GM19193 (cell line): ENCODE results near the gene ADRB2.

Experiments used
- POLR2A ChIP-seq: IDR thresholded peaks from 4 replicates; pipeline ENCODE4 v1.6.1; 2011; ENCODE audit not compliant: insufficient read depth, insufficient read length; ENCODE audit errors: extremely low read depth

Gene ADRB2

DNA sequence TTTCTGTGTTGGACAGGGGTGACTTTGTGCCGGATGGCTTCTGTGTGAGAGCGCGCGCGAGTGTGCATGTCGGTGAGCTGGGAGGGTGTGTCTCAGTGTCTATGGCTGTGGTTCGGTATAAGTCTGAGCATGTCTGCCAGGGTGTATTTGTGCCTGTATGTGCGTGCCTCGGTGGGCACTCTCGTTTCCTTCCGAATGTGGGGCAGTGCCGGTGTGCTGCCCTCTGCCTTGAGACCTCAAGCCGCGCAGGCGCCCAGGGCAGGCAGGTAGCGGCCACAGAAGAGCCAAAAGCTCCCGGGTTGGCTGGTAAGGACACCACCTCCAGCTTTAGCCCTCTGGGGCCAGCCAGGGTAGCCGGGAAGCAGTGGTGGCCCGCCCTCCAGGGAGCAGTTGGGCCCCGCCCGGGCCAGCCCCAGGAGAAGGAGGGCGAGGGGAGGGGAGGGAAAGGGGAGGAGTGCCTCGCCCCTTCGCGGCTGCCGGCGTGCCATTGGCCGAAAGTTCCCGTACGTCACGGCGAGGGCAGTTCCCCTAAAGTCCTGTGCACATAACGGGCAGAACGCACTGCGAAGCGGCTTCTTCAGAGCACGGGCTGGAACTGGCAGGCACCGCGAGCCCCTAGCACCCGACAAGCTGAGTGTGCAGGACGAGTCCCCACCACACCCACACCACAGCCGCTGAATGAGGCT, at the start of gene ADRB2:
Gene ADRB2 (plus strand): TSS at position 559 of the 686 bp plus-strand sequence. CDS start 221 bp downstream, outside the sequence.
- peak; percentile 66 for TF ChIP-seq POLR2A

DNA sequence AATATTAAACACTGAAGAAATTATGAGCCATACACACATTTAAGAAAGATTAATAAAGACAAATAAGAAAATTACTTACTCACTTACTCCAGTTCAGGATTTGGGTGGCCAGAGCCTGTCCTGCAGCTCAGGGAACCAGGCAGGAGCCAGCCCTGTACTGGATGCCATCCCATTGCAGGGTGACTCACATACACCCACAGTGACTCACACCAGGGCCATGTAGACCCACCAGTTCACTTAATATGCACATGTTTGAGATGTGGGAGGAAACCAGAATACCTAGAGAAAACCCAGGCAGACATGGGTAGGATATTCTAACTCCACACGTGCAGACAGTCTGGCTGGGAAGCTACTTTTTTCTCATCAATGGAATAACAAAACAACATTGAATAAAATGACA, 49.6 kb upstream of the ADRB2 start:
- TF ChIP-seq POLR2A, result no peak

DNA sequence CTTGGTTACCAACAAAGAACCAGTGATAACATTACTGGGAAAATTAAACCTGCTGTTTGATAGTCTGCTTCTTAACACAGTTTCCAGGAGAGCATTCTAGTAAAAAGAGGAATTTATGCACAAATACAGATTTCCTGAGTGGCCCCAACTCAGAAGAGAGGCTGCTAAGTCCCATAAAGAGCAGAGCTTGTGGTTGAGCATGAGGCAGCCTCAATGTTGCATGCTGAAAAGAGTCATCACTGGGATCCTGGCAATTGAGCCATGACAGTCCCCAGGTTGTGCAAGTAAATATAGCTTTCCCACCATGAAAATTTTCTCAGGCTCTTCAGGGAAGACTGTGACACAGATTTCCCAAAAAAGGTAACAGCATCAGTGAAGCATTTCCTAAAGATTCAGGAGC, 47.5 kb upstream of the ADRB2 start:
- no peak for TF ChIP-seq POLR2A

DNA sequence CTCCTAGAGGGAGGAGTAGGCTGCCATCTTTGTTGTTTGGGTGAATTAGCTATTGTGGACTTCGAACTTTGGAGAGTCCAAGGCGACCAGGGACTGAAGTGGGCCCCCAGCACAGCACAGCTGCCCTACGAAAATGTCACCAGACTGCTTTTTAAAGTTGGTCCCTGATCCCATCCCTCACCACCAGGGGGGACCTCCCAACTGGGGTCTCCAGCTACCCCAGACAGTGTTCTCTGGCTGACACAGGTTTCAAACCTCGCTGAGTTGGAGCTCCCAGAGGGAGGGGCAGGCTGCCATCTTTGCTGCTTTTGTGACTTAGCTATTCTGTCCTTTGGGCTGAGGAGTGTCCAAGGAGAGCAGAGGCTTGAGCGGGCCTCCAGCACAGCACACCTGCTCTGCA, 45.7 kb upstream of the ADRB2 start:
- TF ChIP-seq POLR2A, result no peak

DNA sequence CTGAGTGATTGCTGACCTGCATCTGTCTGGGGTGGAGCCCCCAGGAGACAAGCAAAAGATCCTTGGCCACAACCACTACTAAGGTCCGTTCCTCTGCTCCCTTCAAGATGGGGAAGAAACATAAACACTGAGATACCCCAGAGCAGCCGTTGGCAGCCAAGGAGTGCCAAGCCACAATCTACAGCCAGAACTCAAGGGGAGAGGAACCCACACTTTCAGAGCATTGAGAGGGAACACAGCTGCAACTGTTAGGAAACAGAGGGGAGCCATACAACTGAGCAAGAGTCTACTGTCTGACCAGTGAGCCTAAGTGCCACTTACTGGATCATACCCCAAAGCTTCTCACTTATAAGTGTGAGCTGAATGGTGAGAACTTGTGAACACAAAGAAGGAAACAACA, 44.6 kb upstream of the ADRB2 start:
- no peak for TF ChIP-seq POLR2A

DNA sequence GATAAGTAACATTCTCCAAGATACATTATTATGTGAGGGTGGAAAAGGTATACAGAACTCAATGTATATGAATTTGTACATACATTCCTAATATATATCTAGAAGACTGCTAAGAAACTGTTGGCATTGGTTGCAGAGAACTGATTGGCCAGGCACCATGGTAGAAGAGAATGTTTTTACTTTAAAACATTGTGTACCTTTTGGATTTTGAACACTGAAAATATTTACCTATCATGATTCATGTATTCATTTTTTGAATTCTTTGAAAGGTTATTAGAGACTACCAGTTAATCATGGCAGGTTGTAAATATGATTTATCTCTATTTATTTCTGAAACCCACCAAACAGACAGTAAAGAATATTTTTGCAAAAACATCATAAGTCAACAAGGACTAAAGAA, 41.2 kb upstream of the ADRB2 start:
- no peak for TF ChIP-seq POLR2A

DNA sequence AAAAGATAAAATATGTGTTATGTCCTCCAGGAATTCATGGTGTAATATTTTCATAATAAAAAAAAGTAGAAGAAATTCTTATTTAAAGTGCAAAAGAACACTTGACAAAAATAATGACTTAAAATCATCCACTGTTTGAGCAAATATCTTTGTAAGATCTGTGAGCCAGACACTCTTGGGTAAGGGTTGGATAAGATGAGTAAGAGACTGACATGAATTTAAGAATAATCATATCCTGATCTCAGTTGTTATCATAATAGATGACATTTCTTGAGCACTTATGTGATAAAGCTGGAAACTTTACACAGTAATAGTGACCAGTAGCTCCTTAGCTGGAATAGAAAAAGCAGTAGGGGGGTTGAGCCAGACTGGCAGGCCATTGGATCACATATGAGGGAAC, 40.0 kb upstream of the ADRB2 start:
- TF ChIP-seq POLR2A, result no peak

DNA sequence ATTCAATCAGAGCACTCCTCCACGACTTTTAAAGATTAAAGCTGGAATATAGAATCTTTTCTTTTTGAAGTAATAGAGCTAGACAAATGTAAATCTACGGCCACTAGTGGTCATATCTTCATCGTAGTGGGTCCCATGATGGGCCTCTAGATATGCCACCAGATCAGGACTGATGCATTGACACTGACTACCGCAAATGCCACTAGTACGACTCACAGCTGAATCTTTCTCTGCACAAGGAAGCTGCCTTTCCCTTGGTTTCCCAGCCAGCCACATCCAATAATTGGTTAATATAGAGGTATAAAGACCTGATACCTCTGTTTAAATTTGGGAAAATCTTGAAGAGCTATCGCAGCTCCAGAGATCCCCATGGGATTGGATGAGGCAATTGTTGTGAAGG, 37.8 kb upstream of the ADRB2 start:
- no peak for TF ChIP-seq POLR2A

DNA sequence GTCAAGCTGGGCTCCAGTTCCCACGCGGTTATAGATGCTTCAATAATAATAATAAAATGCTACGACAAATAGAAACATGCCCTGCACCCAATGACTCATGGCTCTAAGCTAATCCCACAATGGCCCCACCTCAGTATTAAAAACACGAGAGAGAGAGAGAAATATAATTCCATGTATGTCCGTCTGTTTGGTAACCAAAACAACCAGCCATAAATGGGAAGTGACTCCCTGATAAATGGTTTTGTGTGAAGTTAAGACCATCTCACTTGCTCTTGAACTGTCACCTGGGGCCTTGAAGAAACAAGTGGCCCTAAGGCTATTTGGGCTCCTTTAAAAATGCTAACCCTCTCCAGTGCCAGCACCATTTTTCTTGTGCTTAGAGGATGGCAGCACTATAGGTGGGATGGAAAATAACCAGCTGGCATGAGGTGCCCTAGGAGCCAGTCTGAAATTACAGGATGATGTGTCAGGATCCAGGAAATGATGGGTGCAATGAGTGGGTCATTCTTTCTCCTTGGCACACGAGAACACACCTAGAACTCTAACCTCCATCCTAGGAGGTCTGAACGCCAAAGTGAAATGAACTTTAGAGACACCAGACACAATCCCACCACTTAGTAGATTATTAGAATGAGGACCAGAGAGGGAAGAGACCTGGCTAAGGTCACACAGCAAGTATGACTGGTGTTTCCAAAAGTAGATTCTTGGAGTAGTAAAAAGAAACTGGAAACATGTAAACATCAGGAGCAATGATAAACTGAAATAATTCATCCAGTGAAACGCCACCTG, 35.7 kb upstream of the ADRB2 start:
- TF ChIP-seq POLR2A, result no peak

DNA sequence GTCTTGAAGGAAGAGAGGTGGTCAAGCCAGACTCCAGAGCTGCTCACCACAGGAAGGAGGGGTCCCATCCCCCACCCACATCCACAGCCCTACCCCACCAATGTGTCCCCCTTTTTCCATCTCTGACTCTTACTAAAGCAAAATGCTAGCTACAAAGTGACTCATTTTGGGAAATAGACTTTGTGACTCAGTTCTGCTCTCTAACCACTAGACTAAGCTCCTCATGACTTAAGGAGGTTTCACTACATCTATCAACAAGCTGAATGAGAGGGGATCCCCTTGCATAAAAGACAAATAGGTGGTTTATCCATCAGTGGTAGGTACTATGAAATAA, 35.1 kb upstream of the ADRB2 start:
- TF ChIP-seq POLR2A, result no peak

DNA sequence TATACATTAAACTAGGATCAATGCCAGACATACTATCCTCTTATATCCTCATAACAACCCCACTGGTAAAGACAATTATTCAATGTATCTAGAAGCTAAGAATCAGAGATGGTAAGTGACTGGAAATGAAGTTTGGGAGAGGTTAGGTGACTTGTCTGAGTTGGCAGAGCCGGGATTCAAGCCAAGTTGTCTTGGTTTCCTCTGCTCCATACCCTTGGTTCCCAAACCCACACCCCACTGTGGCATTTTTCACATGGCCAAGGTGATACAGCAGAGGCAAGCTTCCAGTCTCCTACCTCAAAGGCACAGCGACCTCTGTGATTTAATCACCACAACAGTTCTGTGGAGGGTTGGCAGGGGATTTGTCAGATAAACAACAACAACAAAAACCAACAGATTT, 34.7 kb upstream of the ADRB2 start:
- no peak for TF ChIP-seq POLR2A

DNA sequence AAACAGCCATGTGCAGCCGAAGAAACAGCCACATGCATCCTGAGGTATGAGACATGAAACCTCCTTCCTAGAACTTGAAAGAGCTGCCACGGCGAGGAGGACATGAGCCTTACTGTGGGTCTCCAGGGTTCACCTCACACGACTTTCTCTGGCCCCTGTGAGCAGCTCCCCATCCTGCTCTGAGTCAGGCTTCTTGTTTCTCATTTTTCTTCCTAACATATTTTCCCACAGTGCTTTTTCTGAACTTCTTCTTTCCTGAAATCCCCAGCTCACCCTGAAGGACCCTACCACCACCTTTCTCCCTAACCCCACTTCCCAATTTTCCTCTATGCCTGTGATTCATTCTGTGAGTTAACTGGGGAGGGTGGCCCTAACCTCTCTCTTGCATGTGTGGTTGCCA, 33.7 kb upstream of the ADRB2 start:
- TF ChIP-seq POLR2A, result no peak

DNA sequence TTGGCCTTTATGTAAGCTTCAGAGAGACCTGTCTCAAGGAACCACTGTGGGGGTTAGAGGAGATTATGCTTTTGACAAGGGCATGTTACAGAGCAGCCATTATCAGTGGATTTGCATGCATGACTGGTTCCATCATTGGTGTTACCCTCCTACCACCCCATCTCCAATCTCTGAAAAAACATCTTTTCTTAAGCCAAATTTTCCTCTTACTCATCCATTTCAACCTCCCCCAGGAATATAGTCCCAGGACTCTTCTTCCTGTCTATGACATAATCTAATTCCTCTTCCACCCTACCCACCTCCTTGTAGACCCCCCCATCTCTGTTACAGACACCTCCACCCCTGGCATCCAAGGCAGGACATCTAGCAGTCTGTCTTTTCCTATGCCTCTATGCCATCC, 33.1 kb upstream of the ADRB2 start:
- TF ChIP-seq POLR2A, result no peak

DNA sequence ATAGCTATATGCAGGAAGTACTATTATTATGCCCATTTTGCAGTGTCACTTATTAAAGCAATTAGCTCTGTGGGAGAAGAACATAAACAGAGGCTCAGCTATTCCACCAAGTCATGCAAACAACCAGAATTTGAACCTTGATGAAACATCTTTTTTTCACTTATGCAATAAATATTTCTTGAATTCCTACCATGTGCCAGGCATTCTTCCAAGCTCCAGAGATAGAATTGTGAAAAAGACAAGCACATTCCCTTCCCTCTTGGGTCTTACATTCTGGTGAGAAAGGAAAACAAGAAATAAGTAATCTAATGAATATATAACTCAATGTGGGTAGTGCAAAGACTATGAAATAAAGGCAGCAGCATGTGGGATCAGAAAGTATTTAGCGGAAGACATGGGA, 32.1 kb upstream of the ADRB2 start:
- TF ChIP-seq POLR2A, result no peak

DNA sequence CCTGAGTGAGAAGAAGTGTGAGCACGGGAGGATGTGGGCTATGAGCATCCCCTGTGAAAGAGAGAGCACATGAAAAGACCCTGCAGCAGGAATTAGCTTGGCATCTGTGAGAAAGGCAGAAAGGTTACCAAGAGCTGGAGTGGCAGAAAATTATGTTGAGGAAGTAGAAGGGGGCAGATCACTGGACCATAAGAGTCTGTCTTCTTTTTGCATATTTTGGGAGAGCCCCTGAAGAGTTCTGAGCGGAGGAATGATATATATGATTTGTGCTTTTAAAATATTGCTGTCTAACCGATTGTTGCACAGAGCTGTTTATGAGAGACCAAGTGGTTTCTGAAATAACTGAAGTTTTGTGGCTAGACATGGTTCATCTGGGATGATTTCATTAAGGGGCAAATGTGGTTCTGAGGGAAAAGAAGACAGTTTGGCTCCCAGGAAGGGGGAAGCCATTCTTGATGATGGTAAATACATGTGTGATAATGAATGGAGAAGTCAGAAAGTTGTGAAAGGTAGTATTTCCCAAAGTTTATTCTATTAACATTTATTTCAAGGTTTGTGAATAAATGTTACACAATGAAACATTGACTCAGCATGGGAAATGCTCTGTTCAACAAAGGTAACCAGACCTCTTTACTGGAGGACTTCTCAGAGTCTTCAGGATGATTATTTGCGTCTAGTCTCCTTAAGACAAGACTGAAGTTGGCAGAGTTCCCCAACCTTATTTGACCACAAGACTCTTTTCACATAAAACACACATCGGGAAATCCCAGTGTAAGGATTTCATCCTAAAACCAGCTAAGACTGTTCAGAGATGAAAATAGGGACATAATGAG, 31.5 kb upstream of the ADRB2 start:
- TF ChIP-seq POLR2A, result no peak

DNA sequence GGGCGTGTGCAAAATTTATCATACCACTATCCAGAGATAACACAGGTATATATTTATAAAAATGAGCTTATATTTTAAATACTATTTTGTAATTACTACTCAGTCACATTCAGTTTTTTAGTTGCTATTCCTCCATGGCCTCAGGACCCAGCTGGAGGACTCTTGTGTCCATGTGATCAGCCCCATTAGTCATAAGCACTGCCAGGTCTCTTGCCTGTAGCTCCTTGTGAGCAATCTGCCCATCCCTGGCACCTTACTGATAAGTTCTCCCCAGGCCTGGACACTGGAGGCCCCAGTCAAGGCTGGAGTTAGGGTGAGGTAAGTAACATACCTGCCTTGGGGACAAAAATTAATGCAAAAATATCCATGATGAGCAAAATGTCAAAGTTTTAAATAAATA, 29.5 kb upstream of the ADRB2 start:
- no peak for TF ChIP-seq POLR2A

DNA sequence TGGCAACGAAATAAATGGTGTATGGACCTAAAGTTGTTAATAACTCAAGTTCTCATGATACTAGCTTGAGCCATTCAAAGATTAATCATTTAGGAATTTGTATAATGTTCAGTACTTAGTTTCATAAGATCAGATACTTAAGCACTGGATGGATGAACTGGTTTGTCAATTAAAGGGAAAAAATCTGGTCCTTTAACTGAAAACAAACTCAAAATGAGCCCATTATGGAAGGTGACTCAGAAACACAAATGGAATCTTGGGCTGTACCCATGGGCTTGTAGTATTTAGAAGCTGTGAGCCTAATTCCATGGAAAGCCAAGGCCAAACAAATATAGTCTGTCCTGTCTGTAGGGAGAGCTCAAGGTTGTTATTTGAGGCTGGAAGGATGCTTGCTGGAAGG, 27.6 kb upstream of the ADRB2 start:
- TF ChIP-seq POLR2A, result no peak
